Measurements from ENCODE around the gene NR6A1.

The NR6A1 gene

GRCh38 chr9:124558777-124559470 lies 212.2 kb downstream of the NR6A1 start:
- TF ChIP-seq, protein P1, sequence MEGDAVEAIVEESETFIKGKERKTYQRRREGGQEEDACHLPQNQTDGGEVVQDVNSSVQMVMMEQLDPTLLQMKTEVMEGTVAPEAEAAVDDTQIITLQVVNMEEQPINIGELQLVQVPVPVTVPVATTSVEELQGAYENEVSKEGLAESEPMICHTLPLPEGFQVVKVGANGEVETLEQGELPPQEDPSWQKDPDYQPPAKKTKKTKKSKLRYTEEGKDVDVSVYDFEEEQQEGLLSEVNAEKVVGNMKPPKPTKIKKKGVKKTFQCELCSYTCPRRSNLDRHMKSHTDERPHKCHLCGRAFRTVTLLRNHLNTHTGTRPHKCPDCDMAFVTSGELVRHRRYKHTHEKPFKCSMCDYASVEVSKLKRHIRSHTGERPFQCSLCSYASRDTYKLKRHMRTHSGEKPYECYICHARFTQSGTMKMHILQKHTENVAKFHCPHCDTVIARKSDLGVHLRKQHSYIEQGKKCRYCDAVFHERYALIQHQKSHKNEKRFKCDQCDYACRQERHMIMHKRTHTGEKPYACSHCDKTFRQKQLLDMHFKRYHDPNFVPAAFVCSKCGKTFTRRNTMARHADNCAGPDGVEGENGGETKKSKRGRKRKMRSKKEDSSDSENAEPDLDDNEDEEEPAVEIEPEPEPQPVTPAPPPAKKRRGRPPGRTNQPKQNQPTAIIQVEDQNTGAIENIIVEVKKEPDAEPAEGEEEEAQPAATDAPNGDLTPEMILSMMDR (IDR thresholded peaks at IDR 0.05; ENCODE audit: low read depth, low read length) = no peak
- in situ Hi-C loops (cut with HindIII; ENCODE audit: low sequenced_read_pairs) = no loop called here

DNA sequence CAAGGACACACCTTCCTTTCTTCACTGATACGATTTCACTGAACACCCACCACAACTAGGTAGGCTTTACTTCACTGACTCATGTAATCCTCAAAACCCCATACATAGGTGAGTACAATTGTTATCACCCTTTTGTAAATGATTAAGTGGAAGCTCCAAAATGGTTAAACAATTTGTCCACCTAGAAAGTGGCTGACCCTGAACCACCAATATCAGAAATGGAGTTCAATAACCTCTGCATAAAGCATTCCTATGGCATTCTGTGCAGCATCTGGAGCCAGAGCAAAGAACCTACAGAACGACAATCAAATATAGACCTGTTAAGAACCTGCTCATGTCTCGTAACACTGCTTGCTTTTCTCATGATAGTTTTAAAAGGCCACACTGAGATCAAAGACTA lies 213.2 kb downstream of the NR6A1 start:
- in situ Hi-C loops (cut with HindIII; ENCODE audit: low sequenced_read_pairs) = no loop called here
- TF ChIP-seq, protein P1 (IDR thresholded peaks at IDR 0.05; ENCODE audit: low read depth, low read length) = no peak
- H3K4me3 ChIP-seq (ENCODE audit: low read depth, low read length) = no peak overlapping the region
- no peak for DNase-seq (ENCODE audit: low read depth, low spot score)

More at GRCh38 chr9:124558777-124559470, 212.2 kb downstream of the NR6A1 start:
- no peak overlapping the region for H3K4me3 ChIP-seq (ENCODE audit: low read depth, low read length)
- no peak for DNase-seq (ENCODE audit: low read depth, low spot score)

DNA sequence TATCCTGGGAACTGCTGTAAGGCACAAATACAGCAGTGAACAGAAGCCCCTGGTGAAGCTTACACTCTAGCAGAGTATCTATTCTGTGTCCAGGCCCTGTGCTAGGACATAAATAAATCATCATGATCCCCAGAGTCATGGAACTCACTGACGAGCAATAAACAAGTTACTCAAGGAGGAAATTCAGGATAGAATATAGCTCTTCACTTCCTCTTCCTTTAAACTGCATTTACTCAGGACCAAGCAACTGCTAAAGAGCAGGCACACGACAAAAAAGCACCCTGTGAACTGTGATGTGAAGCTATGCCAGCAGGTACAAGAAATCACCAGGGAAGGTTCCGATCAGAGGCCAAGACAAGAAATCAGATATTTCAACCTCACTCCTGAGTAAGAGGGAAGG lies 216.1 kb downstream of the NR6A1 start:
- no peak overlapping the region for H3K4me3 ChIP-seq (ENCODE audit: low read depth, low read length)
- no peak for DNase-seq (ENCODE audit: low read depth, low spot score)
- in situ Hi-C loops (cut with HindIII; ENCODE audit: low sequenced_read_pairs) = no loop called here
- TF ChIP-seq, protein P1 (IDR thresholded peaks at IDR 0.05; ENCODE audit: low read depth, low read length) = no peak

- no peak overlapping the region for H3K4me3 ChIP-seq (ENCODE audit: low read depth, low read length)
- DNase-seq (ENCODE audit: low read depth, low spot score) = peak; percentile 77
- in situ Hi-C loops (cut with HindIII; ENCODE audit: low sequenced_read_pairs) = no loop called here
- TF ChIP-seq, protein P1 (IDR thresholded peaks at IDR 0.05; ENCODE audit: low read depth, low read length) = no peak
These were observed 217.4 kb downstream of the NR6A1 start for GRCh38 chr9:124553738-124554137.

GRCh38 chr9:124552273-124552605 lies 218.9 kb downstream of the NR6A1 start:
- TF ChIP-seq, protein P1 (IDR thresholded peaks at IDR 0.05; ENCODE audit: low read depth, low read length) = no peak
- in situ Hi-C loops (cut with HindIII; ENCODE audit: low sequenced_read_pairs) = no loop called here
- DNase-seq (ENCODE audit: low read depth, low spot score) = no peak
- no peak overlapping the region for H3K4me3 ChIP-seq (ENCODE audit: low read depth, low read length)

- TF ChIP-seq, protein P1 (IDR thresholded peaks at IDR 0.05; ENCODE audit: low read depth, low read length) = peak; percentile 82
- H3K4me3 ChIP-seq (ENCODE audit: low read depth, low read length) = no peak overlapping the region
- DNase-seq (ENCODE audit: low read depth, low spot score) = peak; percentile 77
- in situ Hi-C loops (cut with HindIII; ENCODE audit: low sequenced_read_pairs) = no loop called here
These were observed 219.4 kb downstream of the NR6A1 start for GRCh38 chr9:124551472-124552272.
